HCT116 (cell line): ENCODE results near the gene MCF2L2. TPM values are rescaled to one million over a fixed set of nuclear protein-coding genes. Genes with fewer than 3 reads are reported as not detected.

Experiments used
- ATAC-seq: fragments of 200-7000 bp; cut with Tn5 transposase; 2 replicates; pipeline ENCODE4 v1.9.1; 2020; ENCODE audit warnings: mild to moderate bottlenecking, moderate library complexity
- BruUV-seq: library from RNA; stranded (reverse); fragments of 400-500 nt; replicated peaks from 2 replicates; lab custom pipeline; 2021; lab: Mats Ljungman, UMichigan
- CTCF ChIA-PET: fragments of 300-600 bp; sonication (Branson Sonifier 250); formaldehyde crosslinking; loops from one replicate; lab custom pipeline; 2021; ENCODE audit warnings: antibody characterized with exemption; lab: Charles Lee
- POLR2A ChIA-PET: fragments of 300-600, 350-600 bp; sonication (Branson Sonifier 250); formaldehyde crosslinking; loops from one replicate; lab custom pipeline; 2021; ENCODE audit warnings: antibody characterized with exemption; lab: Charles Lee
- RAD21 ChIA-PET, 2 experiments: fragments of 300-600 bp; sonication (Branson Sonifier 250); formaldehyde crosslinking; loops; one replicate each; lab custom pipeline; 2023; ENCODE audit warnings: low total read pairs in 2 of 2; ENCODE audit not compliant: uncharacterized antibody in 2 of 2, unreplicated experiment in 2 of 2, low non-redundant PET in 1 of 2; lab: Charles Lee
- DNase-seq: peaks from one replicate; pipeline ENCODE4 v3.0.0-alpha.2; 2010; ENCODE audit warnings: low read depth, low spot score
- H2AFZ ChIP-seq: fragments of 200-600 bp; shearing (Covaris generic), sonication (generic); 2 replicates; pipeline ENCODE4 v1.6.1; 2017; ENCODE audit warnings: low read depth, mixed run types, mixed read lengths, antibody characterized with exemption, low read length; ENCODE audit not compliant: poor library complexity, severe bottlenecking
- H3K27ac ChIP-seq: 2 replicates; pipeline ENCODE4 v1.5.1; 2012; ENCODE audit warnings: low read depth, low read length
- H3K27me3 ChIP-seq: fragments of 200-600 bp; sonication (generic); 2 replicates; pipeline ENCODE4 v1.6.1; 2016; ENCODE audit warnings: mixed run types, low read length, mixed read lengths; ENCODE audit not compliant: insufficient read depth
- H3K36me3 ChIP-seq, 2 experiments: fragments of 200-500 bp in 1 of 2; fragments of 200-600 bp in 1 of 2; sonication (Bioruptor generic) in 1 of 2; sonication (generic) in 1 of 2; 2 replicates each; pipeline versions ENCODE4 v1.5.1 to v1.6.1; 2014 to 2016; ENCODE audit warnings: low read length in 2 of 2, inconsistent platforms in 1 of 2, mixed read lengths in 1 of 2, mixed run types in 1 of 2; ENCODE audit not compliant: insufficient read depth in 2 of 2, control insufficient read depth in 1 of 2
- H3K4me1 ChIP-seq, 2 experiments: fragments of 200-600 bp in 1 of 2; sonication (generic) in 1 of 2; 2 replicates each; pipeline versions ENCODE4 v1.5.1 to v1.6.1; 2012 to 2017; ENCODE audit warnings: low read length in 2 of 2, inconsistent platforms in 1 of 2, mild to moderate bottlenecking in 1 of 2, mixed read lengths in 1 of 2, mixed run types in 1 of 2, moderate library complexity in 1 of 2; ENCODE audit not compliant: insufficient read depth in 2 of 2, control insufficient read depth in 1 of 2
- H3K4me2 ChIP-seq: fragments of 200-600 bp; sonication (generic); 2 replicates; pipeline ENCODE4 v1.6.1; 2017; ENCODE audit warnings: mixed run types, low read length, mixed read lengths
- H3K4me3 ChIP-seq, 2 experiments: fragments of 200-600 bp in 1 of 2; sonication (generic) in 1 of 2; replicated peaks in 1 of 2; 2 replicates each; pipeline ENCODE4 v1.5.1; 2011 to 2016; ENCODE audit warnings: low read length in 2 of 2, control low read depth in 1 of 2, low read depth in 1 of 2, mild to moderate bottlenecking in 1 of 2, mixed read lengths in 1 of 2, mixed run types in 1 of 2
- H3K79me2 ChIP-seq: fragments of 200-600 bp; sonication (generic); 2 replicates; pipeline ENCODE4 v1.6.1; 2017; ENCODE audit warnings: mild to moderate bottlenecking, mixed run types, low read length, moderate library complexity, mixed read lengths; ENCODE audit not compliant: insufficient read depth
- H3K9ac ChIP-seq: fragments of 200-600 bp; sonication (generic); 2 replicates; pipeline ENCODE4 v1.6.1; 2016; ENCODE audit warnings: low read length, mixed read lengths
- H3K9me2 ChIP-seq: fragments of 200-600 bp; sonication (generic), shearing (Covaris generic); 2 replicates; pipeline ENCODE4 v1.6.1; 2017; ENCODE audit warnings: mixed run types, mild to moderate bottlenecking, moderate library complexity; ENCODE audit not compliant: insufficient read depth
- H3K9me3 ChIP-seq, 2 experiments: fragments of 200-500 bp in 1 of 2; fragments of 200-600 bp in 1 of 2; sonication (Bioruptor generic) in 1 of 2; sonication (generic) in 1 of 2; 2 replicates each; pipeline ENCODE4 v1.6.1; 2014 to 2017; ENCODE audit warnings: low read length in 2 of 2, mixed read lengths in 2 of 2, inconsistent platforms in 1 of 2, low read depth in 1 of 2, mild to moderate bottlenecking in 1 of 2, mixed run types in 1 of 2, moderate library complexity in 1 of 2; ENCODE audit not compliant: control insufficient read depth in 1 of 2, insufficient read depth in 1 of 2
- H4K20me1 ChIP-seq: fragments of 200-600 bp; sonication (generic), shearing (Covaris generic); 2 replicates; pipeline ENCODE4 v1.6.1; 2017; ENCODE audit warnings: mixed run types, mild to moderate bottlenecking, moderate library complexity; ENCODE audit not compliant: insufficient read depth
- ATF3 ChIP-seq: IDR thresholded peaks from 2 replicates; pipeline ENCODE4 v1.6.1; 2012
- CTCF ChIP-seq, 3 experiments: fragments of 200-600 bp in 1 of 3; sonication (generic) in 1 of 3; IDR thresholded peaks in 2 of 3; conservative IDR thresholded peaks in 1 of 3; 2 replicates each; pipeline ENCODE4 v1.5.1; 2012 to 2017; ENCODE audit warnings: low read depth in 2 of 3, low read length in 2 of 3, antibody characterized with exemption in 1 of 3, borderline replicate concordance in 1 of 3, control low read depth in 1 of 3, mild to moderate bottlenecking in 1 of 3, mixed read lengths in 1 of 3, mixed run types in 1 of 3, moderate library complexity in 1 of 3; ENCODE audit not compliant: insufficient read depth in 1 of 3
- EZH2phosphoT487 ChIP-seq: fragments of 200-600 bp; IDR thresholded peaks from 2 replicates; pipeline ENCODE4 v1.6.1; 2018; ENCODE audit warnings: antibody characterized with exemption, borderline replicate concordance
- FOSL1 ChIP-seq: IDR thresholded peaks from 2 replicates; pipeline ENCODE4 v1.6.1; 2012; ENCODE audit warnings: low read depth
- JUND ChIP-seq: IDR thresholded peaks from 2 replicates; pipeline ENCODE4 v1.6.1; 2012
- TCF7L2 ChIP-seq: IDR thresholded peaks from 2 replicates; pipeline ENCODE4 v1.7.0; 2011; ENCODE audit warnings: borderline replicate concordance, inconsistent platforms; ENCODE audit not compliant: insufficient read depth, insufficient read length; ENCODE audit errors: extremely low read depth
- intact Hi-C: fragments of 100-400 bp; cut with micrococcal nuclease; formaldehyde crosslinking; loops from 2 replicates; pipeline ENCODE4 v1.10.0; 2022
- total RNA-seq: library from RNA; stranded (reverse); gene quantifications from one replicate; pipeline ENCODE4 v1.2.1, GENCODE V29; 2021; ENCODE audit not compliant: unreplicated experiment

Gene MCF2L2
- total RNA-seq, 1 experiment from 2014 or later = 1.5 TPM

- Histone ChIP-seq H3K79me2 (no peaks in the 10 kb centered on the region), H3K9me3 (no peaks in the 10 kb centered on the region), H3K27ac (no peak overlapping the region), H2AFZ (no peak overlapping the region), H3K27me3 (no peaks in the 10 kb centered on the region), H3K4me1 (peaks cover 0 to under 1% of the 10 kb centered on the region in 2 experiments; a peak in 1 of 4 replicates), H3K4me3 (no peak overlapping the region), H3K9me2 (no peaks in the 10 kb centered on the region), H4K20me1 (no peaks in the 10 kb centered on the region), H3K36me3 (no peaks in the 10 kb centered on the region), H3K9ac (no peak overlapping the region), H3K4me2 (no peak overlapping the region)
- TF ChIP-seq JUND (no peak), EZH2phosphoT487 (no peak), CTCF (IDR thresholded peaks at IDR 0.05 in 2 of 3, conservative IDR thresholded peaks at IDR 0.05 in 1 of 3; ENCODE audit: borderline replicate concordance in 1 of 3, insufficient read depth in 1 of 3, low read depth in 2 of 3, low read length in 2 of 3) (no peak), ATF3 (no peak), TCF7L2 (no peak), FOSL1 (no peak)
- CTCF ChIA-PET = no interaction called here
- no peak for ATAC-seq
- intact Hi-C loops = no loop called here
- POLR2A ChIA-PET = no interaction called here
- RAD21 ChIA-PET = no interaction called here
- no peak for DNase-seq
- BruUV-seq = no TSS peak
These were observed 275.0 kb downstream of the MCF2L2 start for GRCh38 chr3:183153210-183153950.
